GM19372 (cell line): ENCODE data around the gene TAPBP.
"Not testable (repeated sequence)": the region's sequence is repeated elsewhere in the genome, so short reads cannot be mapped to it uniquely, and the experiment has no call there.

Experiments used
- ATAC-seq: cut with Tn5 transposase; IDR thresholded peaks from one replicate; pipeline ENCODE4 v1.9.1; 2021; ENCODE audit warnings: mild to moderate bottlenecking, low read depth, moderate library complexity; ENCODE audit not compliant: unreplicated experiment

TAPBP gene

DNA sequence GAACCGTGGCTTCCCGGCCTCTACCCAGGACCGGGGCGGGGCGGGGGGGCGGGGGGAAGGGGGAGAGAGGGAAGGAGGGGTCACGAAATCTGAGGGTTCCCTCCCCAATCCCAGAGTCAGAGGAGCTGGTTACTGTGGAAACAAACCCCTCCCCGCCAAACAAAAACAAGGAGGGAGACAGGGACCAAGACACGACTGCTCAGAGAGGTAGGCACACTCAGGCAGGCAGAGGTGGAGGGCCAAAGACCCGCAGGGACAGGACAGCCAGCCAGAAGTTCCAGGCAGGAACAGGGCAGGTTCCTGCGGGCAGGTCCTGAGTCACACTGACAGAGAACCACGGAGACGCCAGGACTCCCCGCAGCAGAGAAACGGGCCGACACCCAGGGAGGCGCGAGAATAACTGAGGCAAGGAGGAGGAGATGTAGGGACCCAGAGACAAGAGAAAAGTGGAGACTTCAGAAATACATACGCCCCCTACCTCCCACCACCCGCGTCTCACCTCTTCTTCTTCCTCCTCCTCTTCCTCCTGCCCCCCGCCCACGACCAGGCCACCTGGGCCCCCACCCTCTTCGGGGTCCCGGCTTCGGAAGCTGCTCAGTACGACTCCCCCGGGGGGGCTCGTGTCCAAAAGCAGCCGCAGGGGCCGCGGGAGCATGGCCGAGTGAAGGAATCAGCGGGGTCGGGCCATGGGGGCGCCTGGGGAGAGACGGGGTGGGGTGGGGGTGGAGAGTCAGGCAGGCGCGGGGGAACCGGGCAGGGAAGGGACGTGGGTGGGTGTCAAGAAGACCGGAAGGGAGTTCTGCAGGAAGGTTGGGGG, 15.7 kb downstream of the TAPBP start:
- no peak for ATAC-seq

- ATAC-seq, result no peak
Measured at GRCh38 chr6:33297406-33297955, 16.4 kb downstream of the TAPBP start.

DNA sequence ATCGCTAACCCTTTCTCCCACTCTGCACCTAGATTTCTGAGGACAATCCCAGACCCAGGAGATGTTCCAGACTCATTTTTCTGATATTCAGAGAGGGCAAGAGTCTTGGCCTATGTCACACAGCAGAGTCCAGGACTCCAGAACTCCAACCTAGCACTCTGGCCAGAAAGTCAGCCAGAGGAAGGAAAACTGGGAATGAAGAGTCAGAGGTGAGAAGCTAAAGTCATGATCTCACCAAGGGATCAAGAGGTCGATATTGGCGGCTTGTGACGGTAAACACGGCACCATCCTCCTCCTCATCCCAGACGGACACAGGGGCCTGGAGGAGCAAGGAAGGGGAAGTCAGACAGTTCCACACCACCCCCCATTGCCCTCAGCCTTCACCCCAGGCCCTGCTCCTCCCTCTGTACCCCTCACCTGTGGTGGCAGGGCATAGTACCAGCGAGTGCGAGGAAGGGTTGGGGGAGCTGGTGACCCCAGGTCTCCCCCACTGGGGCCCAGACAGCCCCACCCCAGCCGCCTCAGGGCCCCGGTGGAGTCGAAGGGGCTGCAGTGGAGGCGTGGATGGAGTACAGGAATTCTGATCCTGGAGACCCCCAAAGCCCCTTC, 17.0 kb downstream of the TAPBP start:
- no peak for ATAC-seq

DNA sequence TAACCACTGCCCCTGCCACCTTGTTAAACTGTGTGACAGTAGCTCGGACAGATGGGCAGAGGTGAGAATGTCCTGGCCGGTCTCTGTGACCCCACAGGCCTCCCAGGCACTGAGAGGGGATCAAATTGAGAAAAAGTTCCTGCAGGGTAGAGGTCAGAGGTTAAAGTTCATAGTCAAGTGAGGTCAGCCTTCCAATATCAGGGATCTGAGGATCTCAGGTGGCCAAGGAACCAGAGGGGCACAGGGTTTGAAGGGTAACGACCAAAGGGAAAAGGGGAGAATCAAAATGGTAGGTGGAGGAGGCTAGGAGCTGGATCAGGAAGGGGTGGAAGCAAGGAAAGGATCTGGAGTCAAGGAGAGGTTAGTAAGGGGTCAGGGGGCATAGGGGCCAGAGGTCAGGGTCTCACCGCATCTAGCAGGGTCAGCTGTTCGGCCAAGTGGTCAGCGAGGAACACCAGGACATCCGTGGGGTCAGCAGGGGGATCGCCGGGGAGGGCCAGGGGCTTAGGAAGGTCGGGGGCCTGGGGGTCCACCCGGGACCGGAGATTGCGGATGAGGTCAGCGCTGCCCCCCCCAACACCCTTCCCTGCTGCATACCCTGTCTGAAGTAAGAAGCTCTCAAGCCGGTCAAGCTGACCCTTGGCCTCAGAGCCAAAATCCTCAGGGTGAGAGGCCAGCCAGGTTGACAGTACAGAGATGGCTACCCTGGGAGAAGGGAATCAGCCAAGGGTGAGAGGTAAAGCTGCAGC, 18.1 kb downstream of the TAPBP start:
- no peak for ATAC-seq

DNA sequence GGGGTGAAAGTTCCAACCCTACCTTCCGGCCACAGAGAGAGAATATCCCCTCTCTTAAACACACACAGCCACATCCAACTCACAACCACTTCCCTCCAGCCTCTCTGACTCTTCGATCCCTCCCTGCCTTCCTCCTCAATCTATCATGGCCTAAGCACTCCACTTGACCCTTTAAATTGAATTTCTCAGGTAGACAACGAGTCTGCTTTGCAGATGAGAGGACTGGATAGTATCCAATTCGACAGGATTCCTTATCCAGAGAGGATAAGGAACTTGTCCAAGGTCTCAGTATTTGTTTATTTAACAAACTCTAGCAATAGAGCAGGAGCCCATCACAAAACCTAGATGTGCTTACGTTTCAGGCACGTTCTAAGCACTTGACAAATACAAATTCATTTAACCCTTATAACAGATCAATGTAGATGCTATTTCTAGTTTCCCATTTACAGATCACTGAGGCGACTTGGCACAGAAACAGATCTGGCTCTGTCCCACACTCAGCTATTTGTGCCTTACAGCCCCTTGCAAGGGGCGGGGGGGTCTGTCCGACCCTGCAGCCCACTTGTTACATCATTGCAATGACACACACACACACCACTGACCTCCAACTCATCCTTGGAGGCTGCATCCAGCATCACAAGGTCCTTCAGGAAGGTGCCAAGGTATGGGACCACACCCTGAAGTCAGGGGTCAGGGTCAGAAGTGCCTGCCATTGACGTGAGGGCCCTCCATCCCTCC, 19.6 kb downstream of the TAPBP start:
- ATAC-seq, result no peak

GRCh38 chr6:33292996-33293682, 20.7 kb downstream of the TAPBP start:
- ATAC-seq, result no peak

GRCh38 chr6:33290459-33290858, 23.4 kb downstream of the TAPBP start:
- no peak for ATAC-seq

DNA sequence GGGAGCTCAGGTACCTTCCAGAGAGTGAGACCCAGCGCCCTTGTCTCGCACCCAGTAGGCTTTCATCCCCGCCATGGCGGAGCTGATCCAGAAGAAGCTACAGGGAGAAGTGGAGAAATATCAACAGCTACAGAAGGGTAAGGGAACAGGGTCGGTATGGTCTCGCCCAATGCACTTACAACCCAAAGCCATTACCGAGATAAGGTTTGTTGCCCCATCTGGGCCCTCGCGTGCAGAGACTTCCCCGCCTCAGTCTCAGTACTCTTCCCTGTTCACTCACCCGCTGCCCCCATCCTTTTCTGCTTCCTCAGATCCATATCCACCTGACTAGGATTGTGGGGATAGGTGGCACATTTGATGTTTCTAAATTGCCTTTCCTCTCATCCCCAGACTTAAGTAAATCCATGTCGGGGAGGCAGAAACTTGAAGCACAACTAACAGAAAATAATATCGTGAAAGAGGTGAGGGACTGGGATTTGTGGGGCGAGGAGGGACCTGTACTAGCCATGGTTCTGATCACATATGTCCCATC, 24.0 kb downstream of the TAPBP start:
- no peak for ATAC-seq

- peak; percentile 94 for ATAC-seq
Measured at GRCh38 chr6:33288921-33289783, 24.7 kb downstream of the TAPBP start, which contains the start of the genes PFDN6 and WDR46. PFDN6 (plus strand) TSS chr6:33289601; CDS start chr6:33289857, 256 bp downstream. WDR46 (minus strand) TSS chr6:33289239; CDS start chr6:33289170, 69 bp downstream.

- ATAC-seq, result no peak
Measured at GRCh38 chr6:33288141-33288920, 25.5 kb downstream of the TAPBP start.

DNA sequence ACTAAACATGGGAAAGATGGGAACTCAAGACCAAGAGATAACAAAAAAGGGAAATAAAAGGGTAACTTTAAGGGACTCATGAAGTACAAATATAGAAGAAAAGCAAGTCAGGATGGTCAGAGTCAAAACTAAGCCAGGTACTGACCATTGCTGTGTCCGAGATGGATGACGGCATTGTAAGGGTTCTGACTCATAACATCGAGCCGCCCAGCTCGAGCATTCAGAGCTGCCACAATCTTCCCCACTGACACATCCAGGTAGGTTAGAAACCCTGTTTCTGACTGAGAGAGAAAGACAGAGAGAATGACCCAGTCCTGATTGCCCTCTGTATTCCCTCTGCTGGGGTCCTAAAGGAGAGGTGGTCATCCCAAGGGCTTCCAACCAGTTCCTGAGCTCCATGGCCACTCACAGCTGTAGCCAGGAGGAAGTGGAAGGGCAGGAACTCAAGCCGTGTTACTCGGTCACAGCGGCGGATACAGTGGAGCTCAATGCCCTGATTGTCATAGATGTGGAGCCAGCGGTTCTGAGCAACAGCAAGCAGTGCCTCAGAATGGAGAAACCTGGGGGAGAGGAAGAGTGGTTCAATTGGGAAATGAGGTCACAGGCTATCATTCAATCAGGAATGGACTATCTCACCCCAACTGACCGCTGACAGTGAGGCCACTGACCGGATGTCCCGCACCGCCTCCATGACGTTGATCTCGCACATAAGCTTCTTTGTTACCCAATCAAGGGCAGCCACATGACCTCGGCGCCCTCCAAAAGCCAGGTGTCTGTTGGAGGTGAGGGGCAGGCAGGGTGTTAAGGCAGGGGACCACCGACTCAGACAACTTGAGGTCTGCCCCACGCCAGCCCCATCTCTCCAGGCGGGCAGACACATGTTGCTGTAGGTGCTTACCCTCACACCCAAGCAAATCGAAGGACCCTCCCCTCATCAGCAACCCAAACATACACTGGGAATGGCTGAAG, 26.6 kb downstream of the TAPBP start:
- no peak for ATAC-seq

DNA sequence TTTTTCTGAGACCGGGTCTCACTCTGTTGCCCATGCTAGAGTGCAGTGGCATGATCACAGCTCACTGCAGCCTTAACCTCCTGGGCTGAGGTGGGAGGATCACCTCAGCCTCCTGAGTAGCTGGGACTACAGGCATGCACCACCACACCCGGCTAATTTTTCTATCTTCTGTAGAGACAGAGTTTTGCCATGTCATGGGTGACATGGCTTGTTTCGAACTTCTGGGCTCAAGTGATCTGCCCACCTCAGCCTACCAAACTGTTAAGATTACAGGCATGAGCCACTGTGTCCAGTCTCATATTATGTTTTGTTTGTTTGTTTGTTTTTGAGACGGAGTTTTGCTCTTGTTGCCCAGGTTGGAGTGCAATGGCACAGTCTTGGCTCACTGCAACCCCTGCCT, 28.7 kb downstream of the TAPBP start:
- ATAC-seq, result not testable (repeated sequence)

DNA sequence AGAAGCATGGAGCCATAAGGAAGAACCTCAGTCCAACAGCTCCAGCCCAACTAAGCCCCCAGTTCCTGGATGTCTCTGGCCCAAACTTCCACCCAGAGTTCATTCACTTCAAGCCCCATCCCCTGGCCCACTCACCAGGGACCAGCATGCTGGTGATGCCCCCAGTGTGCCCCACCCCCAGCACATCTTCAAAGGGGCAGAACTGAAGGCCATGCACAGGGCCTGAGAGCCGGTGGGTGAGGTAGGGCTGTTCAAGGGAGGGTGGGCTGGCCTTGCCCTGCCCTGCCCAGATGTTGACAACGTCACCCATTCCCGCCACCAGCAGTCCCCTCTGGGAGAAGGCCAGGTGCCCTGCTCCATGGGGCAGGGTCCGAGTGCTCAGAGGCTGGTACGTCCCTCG, 33.3 kb downstream of the TAPBP start:
- no peak for ATAC-seq

GRCh38 chr6:33279971-33280511, 33.8 kb downstream of the TAPBP start:
- ATAC-seq, result no peak

- no peak for ATAC-seq
Measured at GRCh38 chr6:33279257-33279695, 34.6 kb downstream of the TAPBP start.

GRCh38 chr6:33278810-33279209, 35.1 kb downstream of the TAPBP start:
- no peak for ATAC-seq
